GM12801 (cell line): ENCODE results near the gene LTBP2.

Source experiments
- TF ChIP-seq, protein P1 (sequence below): IDR thresholded peaks from one replicate; pipeline ENCODE4 v1.5.1; 2011; ENCODE audit warnings: control low read depth; ENCODE audit not compliant: insufficient read length; ENCODE audit errors: extremely low read depth

Gene LTBP2

DNA sequence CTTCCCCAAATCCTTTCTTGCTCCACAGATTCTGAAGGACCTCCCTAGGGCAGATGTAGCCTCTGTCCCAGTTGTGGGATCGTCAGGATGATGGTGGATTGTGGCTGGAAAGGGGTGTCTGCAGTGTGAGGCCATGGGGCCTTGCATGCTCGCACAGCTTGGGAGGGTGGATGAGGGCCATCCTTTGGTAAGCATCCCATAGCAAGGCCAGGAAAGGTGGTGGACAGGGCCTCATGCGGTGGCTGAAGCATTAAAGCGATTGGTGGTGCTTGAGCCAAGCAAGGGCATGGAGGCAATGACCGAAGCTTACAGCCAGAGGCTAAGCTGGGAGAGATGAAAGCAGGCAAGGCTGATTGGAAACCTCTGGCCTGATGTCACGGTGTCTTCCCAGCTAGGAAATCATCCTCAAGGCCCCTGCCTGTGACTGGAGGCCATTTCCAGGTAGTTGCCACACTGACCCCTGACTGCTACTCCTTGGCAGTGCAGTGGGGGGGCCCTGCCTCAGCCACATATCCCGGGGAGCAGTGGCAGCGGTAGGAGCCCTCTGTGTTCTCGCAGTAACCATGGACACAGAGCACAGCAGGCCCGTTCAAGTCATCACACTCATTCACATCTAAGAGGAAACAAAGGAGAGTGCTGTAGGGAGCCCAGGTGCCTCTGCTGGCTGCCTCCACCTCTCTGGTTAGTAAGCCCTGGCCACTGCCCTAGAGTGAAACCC is 111.5 kb downstream of the LTBP2 start:
- TF ChIP-seq, protein P1, sequence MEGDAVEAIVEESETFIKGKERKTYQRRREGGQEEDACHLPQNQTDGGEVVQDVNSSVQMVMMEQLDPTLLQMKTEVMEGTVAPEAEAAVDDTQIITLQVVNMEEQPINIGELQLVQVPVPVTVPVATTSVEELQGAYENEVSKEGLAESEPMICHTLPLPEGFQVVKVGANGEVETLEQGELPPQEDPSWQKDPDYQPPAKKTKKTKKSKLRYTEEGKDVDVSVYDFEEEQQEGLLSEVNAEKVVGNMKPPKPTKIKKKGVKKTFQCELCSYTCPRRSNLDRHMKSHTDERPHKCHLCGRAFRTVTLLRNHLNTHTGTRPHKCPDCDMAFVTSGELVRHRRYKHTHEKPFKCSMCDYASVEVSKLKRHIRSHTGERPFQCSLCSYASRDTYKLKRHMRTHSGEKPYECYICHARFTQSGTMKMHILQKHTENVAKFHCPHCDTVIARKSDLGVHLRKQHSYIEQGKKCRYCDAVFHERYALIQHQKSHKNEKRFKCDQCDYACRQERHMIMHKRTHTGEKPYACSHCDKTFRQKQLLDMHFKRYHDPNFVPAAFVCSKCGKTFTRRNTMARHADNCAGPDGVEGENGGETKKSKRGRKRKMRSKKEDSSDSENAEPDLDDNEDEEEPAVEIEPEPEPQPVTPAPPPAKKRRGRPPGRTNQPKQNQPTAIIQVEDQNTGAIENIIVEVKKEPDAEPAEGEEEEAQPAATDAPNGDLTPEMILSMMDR, result no peak

DNA sequence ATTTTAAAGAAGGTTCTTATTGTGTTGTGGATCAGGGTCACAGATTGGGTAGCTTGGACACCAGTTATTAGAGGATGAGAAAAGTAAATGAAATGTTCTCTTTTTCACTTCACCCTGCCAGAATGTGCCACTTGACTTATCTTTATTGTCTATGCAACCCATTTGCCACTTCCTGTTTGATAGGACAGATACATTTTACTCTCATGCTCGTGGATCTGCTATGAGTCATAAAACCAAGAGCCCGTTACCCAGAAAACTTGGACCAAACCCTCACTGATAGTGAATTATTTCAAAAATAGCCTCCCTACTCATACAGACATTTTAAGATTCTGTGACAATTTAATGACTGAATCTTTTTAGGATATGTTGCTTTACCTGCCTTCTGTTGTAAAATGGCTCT is 116.7 kb downstream of the LTBP2 start:
- TF ChIP-seq, protein P1, result no peak

DNA sequence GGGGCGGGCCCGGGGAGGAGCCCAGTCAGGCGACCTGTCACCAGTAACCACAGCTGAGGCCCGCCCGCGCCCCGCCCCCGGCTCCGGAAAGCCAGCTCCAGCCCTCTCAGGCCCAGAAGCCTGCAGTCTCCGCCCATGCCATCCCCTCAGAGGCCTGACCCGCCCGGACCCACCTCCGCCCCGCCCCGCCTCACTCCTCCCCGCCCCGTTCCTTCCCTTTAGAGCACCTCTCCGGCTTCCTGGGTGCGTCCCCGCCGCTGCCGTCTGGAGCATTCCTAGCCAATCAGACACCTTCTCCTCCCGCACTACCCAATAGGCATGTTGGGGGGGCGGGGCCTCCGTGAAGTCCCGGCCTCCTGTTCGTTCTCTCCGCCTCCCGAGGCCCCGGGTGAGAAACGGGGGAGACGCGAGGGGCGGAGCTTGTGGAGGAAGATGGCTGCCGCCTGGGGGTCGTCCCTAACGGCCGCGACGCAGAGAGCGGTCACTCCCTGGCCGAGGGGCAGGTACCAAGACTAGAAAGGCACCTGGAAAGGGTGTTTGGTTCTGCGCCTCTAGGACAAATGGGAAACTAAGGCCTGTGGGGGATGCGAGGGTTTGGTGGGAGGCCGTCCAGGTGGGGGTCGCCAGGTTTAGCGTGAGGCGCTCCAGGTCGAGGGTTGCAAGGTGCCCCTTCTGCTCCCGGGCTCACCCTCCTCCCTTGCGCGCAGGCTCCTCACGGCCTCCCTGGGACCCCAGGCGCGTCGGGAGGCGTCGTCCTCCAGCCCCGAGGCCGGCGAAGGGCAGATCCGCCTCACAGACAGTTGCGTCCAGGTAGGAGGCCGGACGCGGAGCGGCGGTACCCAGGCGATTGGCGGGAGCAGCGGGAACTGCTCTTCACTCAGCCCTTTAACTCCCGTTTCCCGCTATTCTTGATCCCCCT is 118.4 kb downstream of the LTBP2 start, which contains the start of gene ISCA2:
TSS of gene ISCA2 (plus strand) at position 423 of the 919 bp plus-strand sequence. CDS start at position 433, 10 bp downstream.
- TF ChIP-seq, protein P1, result no peak

DNA sequence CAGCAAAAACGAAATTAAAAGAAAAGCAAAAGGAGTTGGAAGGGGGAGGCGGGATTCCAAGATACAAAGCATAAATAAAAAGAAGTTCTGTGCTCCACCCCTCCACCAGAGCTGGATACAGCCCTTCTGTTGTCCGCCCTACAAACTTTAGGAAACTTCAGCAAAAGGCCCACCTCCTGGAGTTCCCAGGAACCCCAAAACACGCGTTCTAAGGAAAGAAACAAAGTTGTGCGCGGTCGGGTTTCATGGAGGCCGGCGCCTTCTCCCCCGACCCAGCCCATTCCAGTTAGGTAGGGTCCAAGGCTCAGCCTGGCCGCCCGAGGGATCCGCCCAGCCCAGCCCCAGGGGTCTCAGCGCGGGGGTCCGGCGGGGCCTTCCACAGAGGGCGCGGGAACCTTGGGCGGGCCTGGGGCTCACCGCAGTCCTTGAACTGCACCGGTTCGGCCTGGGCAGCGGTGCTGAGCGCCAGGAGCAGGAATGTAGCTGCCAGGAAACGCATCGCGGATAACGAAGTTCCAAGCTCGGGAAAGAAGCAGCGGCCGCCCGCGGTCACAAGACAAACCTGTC is 119.2 kb downstream of the LTBP2 start, which contains the start of gene NPC2:
TSS of gene NPC2 (minus strand) at position 530 of the 567 bp plus-strand sequence. CDS start at position 499, 31 bp downstream.
- TF ChIP-seq, protein P1, result no peak

DNA sequence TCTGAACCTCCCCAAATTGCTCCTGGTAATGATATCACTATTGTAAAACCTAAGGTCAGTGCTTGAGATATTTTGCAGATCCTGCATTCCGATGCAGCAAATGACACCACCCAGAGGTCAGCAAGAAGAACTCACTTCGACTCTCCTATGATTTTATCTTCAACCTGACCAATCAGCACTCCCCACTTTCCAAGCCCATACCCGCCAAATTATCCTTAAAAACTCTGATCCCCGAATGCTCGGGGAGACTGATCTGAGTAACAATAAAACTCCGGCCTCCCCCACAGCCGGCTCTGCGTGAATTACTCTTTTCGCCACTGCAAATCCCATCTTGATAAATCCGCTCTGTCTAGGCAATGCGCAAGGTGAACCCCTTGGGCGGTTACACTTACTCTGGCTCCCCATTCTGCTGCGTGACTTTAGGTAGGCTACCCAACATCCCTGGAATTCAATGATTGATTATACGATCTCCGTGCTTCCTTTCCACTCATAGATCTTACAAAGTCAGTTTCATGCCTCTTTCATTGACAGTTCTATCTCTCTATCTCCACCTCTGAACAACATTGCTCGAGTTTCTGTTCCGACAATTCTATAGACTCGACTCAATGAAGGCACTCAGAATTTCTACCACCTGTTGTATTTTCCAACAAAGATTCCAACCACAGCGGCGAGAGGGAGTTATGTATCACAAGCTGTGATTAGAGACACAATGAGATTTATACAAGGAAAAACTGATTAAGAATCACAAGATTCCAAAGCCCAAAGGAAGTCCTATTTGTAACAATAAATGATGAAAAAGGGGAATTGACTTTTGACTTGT is 119.9 kb downstream of the LTBP2 start:
- TF ChIP-seq, protein P1, result no peak

DNA sequence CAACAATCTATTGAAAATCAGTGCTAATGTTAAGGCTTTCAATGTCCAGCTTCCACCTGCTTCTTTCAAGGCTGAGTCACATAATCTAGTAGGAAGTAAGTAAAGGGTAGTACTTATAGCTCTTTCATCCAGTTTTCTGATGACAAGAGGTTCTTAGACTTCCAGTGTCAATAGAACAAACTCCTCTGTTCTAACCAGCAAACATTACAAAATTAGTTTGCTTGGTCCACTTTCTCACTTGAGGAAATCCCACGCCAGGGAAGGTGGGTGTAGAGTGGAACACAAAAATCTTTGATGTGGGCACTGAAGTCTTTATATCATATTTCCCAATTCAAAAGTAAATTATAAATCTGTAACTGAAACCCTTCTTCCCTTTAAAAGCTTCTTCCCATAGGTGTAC is 121.6 kb downstream of the LTBP2 start:
- TF ChIP-seq, protein P1, result no peak
